Epithelial cell of esophagus (primary cell): ENCODE data around the gene DYNLL1.

Experiments
- DNase-seq: peaks from one replicate; pipeline ENCODE4 v3.0.0; 2010; ENCODE audit warnings: low read depth
- H3K4me3 ChIP-seq: 2 replicates; pipeline ENCODE4 v1.5.1; 2011; ENCODE audit warnings: mild to moderate bottlenecking, low read length, control low read depth
- TF ChIP-seq, protein P1 (sequence below): IDR thresholded peaks from 2 replicates; pipeline ENCODE4 v1.5.1; 2011; ENCODE audit warnings: low read depth, mild to moderate bottlenecking, low read length, control low read depth, inconsistent platforms; ENCODE audit not compliant: insufficient read depth; ENCODE audit errors: missing control alignments

The DYNLL1 gene

DNA sequence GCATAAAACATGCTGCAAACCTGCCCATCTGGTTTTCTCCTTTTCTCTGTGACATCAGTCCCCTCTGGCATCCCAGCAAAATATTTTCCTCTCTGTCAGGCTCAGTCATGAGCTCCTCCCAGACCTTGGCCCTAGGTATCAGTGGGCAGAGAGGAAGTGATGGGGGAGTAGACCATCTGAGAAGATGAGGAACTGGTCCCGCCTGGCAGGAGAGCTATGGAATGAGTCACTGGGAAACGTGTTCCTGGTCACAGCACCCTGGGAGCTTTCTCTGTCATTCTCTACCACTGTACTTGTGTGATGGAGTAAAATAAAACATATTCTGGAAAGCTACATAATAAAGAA is 21.3 kb upstream of the DYNLL1 start:
- no peak overlapping the region for H3K4me3 ChIP-seq
- TF ChIP-seq, protein P1, sequence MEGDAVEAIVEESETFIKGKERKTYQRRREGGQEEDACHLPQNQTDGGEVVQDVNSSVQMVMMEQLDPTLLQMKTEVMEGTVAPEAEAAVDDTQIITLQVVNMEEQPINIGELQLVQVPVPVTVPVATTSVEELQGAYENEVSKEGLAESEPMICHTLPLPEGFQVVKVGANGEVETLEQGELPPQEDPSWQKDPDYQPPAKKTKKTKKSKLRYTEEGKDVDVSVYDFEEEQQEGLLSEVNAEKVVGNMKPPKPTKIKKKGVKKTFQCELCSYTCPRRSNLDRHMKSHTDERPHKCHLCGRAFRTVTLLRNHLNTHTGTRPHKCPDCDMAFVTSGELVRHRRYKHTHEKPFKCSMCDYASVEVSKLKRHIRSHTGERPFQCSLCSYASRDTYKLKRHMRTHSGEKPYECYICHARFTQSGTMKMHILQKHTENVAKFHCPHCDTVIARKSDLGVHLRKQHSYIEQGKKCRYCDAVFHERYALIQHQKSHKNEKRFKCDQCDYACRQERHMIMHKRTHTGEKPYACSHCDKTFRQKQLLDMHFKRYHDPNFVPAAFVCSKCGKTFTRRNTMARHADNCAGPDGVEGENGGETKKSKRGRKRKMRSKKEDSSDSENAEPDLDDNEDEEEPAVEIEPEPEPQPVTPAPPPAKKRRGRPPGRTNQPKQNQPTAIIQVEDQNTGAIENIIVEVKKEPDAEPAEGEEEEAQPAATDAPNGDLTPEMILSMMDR = no peak
- DNase-seq = peak; percentile 98

DNA sequence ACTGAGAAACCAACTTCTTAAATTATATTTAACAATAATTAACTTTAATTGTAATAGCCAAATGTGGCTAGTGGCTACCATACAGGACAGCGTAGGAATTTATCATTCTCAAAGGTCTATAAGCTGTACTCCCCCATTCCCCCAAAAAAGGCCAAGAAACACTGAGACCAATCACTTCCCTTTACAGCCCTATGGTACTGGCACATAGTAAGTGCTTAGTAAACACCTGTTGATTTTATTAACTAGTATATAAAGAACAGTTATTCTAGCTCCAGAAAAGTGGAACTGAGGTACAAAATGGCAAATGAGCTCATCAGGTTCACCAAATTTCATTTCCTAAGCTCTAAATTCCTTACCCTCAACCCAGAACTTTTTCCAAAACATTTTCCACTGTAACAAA is 20.3 kb upstream of the DYNLL1 start:
- no peak for DNase-seq
- TF ChIP-seq, protein P1 = no peak
- no peak overlapping the region for H3K4me3 ChIP-seq

DNA sequence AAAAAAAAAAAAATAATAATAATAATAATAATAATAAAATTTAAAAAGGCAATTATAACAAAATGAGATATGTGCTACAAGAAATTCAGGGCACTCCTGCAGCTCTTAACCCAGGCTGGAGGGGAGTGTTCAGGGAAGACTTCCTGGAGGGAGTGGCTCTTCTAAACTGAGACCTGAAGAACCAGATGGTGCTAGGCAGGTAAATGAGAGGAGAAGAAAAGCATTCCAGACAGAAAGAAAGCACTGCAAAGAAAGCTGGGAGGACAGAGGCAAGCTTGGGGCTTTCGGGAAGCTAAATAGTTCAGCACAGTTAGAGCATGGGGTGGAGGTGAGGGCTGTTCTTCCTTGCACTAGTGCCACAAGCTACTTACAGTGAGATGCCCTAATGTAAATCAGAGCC is 16.5 kb upstream of the DYNLL1 start:
- no peak overlapping the region for H3K4me3 ChIP-seq
- peak; percentile 46 for DNase-seq
- TF ChIP-seq, protein P1 = no peak

DNA sequence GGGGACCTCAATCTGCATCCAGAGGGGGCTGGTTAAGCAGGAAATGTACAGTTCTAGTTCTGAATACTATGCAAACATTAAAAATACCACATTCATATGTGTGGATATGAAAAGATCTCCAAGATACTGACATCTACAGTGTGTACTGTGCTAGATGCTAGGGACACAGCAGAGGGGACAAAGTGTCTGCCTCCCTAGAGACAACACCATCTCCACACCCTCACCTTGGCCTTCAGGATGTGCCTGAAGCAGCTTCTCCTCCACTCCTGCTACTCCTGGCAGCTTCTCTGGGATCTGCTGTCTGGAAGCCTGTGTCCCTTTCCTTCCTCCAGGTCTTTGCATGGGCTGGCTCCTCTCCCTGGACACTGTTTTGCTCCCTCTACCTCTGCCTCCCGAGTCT is 15.7 kb upstream of the DYNLL1 start:
- no peak for DNase-seq
- H3K4me3 ChIP-seq = no peak overlapping the region
- TF ChIP-seq, protein P1 = no peak

DNA sequence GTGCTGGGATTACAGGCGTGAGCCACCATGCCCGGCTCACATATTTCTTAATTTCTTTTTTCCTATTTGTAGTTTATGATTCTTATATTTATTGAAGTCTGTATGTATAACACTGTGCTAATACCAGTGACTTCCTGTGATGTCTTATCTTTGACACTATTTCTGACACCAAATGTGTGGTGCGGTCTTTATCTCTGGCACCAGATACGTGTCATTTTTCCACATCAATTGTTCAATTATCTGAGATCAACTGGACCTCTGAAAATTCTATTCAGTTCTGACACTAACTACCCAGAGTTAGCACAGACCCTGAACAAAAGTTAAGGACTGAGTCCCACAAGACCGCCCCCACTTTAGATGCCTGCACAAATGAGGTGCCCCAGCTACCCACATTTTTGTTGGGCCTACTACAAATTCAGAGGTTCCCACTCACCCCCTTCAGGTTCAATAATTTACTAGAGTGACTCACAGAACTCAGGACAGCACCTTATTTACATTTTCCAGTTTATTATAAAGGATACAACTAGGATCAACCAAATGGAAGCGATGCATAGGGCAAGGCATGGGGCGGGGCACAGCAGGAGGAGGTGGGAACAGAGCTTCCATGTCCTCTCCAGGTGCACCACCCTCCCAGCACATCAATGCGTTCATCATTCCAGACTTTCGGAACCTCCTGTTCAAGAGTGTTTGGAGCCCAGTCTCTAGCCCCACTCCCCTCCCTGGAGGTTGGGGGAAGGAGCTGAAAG is 14.7 kb upstream of the DYNLL1 start:
- TF ChIP-seq, protein P1 = no peak
- no peak for DNase-seq

DNA sequence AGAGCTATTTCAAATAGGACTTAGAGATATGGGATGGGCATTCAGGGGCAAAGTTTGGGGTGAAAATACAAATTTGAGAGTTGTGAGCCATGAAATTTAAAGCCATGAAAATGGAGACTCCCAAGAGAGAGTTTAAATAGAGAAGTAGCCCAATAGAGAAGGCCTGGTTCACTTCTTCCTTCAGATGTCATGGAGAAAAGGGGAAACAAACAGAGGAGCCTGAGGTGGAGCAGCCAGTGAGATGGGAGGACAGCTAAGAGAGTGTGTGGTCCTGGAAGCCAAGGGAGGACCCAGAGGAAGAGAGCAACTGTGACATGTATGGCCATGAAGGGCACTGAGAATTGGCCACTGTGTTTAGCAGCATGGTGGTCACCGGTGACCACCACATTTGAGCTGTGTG is 12.3 kb upstream of the DYNLL1 start:
- DNase-seq = no peak
- no peak overlapping the region for H3K4me3 ChIP-seq
- TF ChIP-seq, protein P1 = no peak

More for the DNA sequence above, 14.7 kb upstream of the DYNLL1 start:
- no peak overlapping the region for H3K4me3 ChIP-seq
